ENCODE results near the gene POC1B.

GRCh38 chr12:89476232-89476631 lies 49.6 kb downstream of the POC1B start:
- TF ChIP-seq POLR2AphosphoS5 (IDR thresholded peaks at IDR 0.05), result no peak
- TF ChIP-seq, protein P1, sequence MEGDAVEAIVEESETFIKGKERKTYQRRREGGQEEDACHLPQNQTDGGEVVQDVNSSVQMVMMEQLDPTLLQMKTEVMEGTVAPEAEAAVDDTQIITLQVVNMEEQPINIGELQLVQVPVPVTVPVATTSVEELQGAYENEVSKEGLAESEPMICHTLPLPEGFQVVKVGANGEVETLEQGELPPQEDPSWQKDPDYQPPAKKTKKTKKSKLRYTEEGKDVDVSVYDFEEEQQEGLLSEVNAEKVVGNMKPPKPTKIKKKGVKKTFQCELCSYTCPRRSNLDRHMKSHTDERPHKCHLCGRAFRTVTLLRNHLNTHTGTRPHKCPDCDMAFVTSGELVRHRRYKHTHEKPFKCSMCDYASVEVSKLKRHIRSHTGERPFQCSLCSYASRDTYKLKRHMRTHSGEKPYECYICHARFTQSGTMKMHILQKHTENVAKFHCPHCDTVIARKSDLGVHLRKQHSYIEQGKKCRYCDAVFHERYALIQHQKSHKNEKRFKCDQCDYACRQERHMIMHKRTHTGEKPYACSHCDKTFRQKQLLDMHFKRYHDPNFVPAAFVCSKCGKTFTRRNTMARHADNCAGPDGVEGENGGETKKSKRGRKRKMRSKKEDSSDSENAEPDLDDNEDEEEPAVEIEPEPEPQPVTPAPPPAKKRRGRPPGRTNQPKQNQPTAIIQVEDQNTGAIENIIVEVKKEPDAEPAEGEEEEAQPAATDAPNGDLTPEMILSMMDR (IDR thresholded peaks at IDR 0.05), result no peak
- TF ChIP-seq EP300 (IDR thresholded peaks at IDR 0.05), result no peak
- no peak for TF ChIP-seq POLR2A (IDR thresholded peaks at IDR 0.05)

Data from gastroesophageal sphincter (tissue), 3 donors.